ENCODE data around the gene ACOX3.
"Not testable (repeated sequence)": the region's sequence is repeated elsewhere in the genome, so short reads cannot be mapped to it uniquely, and the experiment has no call there.

ACOX3 gene

DNA sequence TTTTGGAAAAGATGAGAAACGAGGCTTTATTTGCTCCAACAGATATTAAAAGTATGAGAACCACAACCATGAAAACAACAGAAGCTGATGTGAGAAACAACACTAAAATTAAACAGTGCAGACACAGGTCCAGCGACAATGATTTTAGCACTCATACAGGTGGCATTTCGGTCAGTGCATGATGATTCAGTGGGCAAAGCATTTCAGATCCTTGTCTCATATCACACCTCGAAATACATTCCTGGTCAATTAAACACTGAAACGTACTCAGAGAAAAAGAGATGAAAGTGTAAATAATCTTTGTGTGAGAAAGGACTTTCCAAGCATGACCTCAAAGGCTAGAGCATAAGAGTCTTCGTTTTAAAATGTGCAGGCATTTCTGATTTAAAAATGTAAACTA, 85.2 kb downstream of the ACOX3 start:
- no peaks in the 10 kb centered on the region for H3K4me1 Mint-ChIP-seq
- H3K27ac Mint-ChIP-seq = no peak overlapping the region
- DNase-seq (no peak), ATAC-seq (no peak)
- peaks cover 20% of the 10 kb centered on the region for H3K27me3 Mint-ChIP-seq
- no peak overlapping the region for H3K4me3 Mint-ChIP-seq
- peaks cover 0 to 15% of the 10 kb centered on the region in 2 donors for H3K9me3 Mint-ChIP-seq

DNA sequence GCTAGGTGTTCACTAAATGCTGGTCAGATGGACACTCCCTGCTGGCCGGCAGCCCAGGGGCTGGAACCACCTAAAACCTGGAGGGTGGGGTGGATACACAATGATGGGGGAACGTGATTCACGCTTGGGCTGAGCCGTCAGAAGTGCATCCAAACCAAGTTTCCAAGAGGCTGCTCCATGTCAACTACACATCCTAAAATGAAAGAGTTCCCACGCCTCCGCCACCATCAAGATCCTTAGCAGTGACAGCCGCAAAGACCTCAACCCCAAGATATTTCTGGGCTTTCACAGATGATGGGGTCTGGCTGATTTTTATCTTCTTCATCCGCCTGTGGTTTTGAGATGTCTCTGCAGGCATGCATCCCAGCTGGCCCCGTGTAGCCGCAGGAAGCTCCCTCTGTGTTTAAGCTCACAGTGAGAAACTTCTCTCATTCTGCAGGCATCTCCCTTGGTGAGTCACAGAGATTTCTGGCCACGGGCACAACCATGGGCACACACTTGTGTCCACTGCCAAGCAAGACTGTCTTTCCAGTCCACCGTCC, 86.5 kb downstream of the ACOX3 start:
- Mint-ChIP-seq H3K9me3 (peaks cover 0 to 15% of the 10 kb centered on the region in 2 donors), H3K4me3 (no peak overlapping the region), H3K27ac (no peak overlapping the region), H3K4me1 (no peaks in the 10 kb centered on the region), H3K27me3 (peaks cover 27% of the 10 kb centered on the region)
- DNase-seq = no peak
- ATAC-seq = no peak

- Mint-ChIP-seq H3K4me3 (no peak overlapping the region), H3K4me1 (no peaks in the 10 kb centered on the region), H3K27me3 (peaks cover 27% of the 10 kb centered on the region), H3K27ac (peak overlapping the region in 1 of 2 donors; percentile 55), H3K9me3 (peaks cover 0 to 15% of the 10 kb centered on the region in 2 donors)
- no peak for DNase-seq
- no peak for ATAC-seq
These were observed 87.3 kb downstream of the ACOX3 start for GRCh38 chr4:8353158-8353669.

DNA sequence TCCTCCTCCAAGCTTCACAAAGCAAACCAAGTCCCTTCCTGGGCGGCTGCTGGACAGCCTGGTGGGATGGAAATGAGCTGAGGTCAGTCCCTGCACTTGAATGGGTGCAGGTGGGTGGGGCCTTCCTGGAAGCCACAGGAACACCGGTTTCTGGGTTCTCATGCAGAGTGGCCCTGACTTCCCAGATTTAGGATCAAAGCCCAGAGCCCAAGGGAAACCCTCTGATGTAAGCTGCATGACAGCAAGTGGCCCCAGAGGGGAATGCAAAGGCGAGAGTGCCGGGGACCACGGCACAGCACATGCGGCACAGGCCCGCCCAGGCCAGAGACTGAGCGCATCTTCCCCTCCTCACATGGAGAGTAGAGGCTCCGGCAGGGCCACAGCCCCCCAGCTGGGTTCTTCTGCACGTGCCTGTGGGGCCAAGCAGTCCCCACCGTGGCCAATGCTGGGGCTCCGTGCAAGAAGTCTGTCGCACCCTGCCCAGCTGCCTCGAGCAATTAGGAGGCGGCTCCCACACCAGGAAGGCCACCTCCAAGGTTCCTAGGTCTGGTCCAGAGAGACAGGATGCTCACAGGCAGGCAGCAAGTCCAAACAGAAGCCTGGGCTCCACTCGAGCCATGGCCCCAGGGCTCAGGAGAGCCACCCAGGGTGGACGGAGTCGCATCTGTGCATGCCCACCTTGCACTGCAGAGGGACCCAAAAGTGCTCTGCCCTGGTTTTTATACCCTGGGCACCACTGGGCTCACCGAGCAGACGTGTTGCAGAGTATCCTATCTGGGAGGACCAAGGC, 88.0 kb downstream of the ACOX3 start:
- peaks cover 0 to 15% of the 10 kb centered on the region in 2 donors for H3K9me3 Mint-ChIP-seq
- ATAC-seq (no peak), DNase-seq (no peak)
- H3K4me1 Mint-ChIP-seq = no peaks in the 10 kb centered on the region
- H3K4me3 Mint-ChIP-seq = no peak overlapping the region
- H3K27me3 Mint-ChIP-seq = peaks cover 27% of the 10 kb centered on the region
- no peak overlapping the region for H3K27ac Mint-ChIP-seq

GRCh38 chr4:8351931-8352367, 88.6 kb downstream of the ACOX3 start:
- DNase-seq = no peak
- no peak overlapping the region for H3K27ac Mint-ChIP-seq
- no peak for ATAC-seq
- peaks cover 0 to 15% of the 10 kb centered on the region in 2 donors for H3K9me3 Mint-ChIP-seq
- no peaks in the 10 kb centered on the region for H3K4me1 Mint-ChIP-seq
- peaks cover 27% of the 10 kb centered on the region for H3K27me3 Mint-ChIP-seq
- H3K4me3 Mint-ChIP-seq = no peak overlapping the region

- Mint-ChIP-seq H3K4me1 (no peaks in the 10 kb centered on the region), H3K9me3 (peaks cover 0 to 15% of the 10 kb centered on the region in 2 donors), H3K4me3 (no peak overlapping the region), H3K27me3 (peaks cover 27% of the 10 kb centered on the region), H3K27ac (peak overlapping the region in 1 of 2 donors; percentile 52)
- DNase-seq = no peak
- no peak for ATAC-seq
These were observed 89.6 kb downstream of the ACOX3 start for GRCh38 chr4:8350841-8351461.

DNA sequence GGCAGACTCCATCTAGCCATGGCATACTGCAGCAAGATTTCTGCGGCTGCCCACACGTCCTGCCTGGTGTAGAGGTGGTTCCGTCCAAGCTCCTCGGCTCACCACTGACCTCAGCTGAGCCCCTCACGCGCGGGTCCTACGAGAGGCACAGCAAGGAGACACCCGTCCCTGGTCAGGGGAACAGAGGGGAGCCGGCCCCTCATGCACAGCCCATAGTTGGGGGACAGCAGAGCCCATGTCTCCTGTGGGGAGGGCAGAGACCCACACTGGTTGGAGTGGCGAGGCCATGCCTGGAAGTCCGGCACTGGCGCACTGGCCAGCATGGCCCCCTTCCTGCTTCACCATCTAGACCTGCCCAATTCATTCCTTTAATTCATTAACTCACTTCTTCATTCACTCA, 90.2 kb downstream of the ACOX3 start:
- ATAC-seq = no peak
- Mint-ChIP-seq H3K9me3 (peaks cover 0 to 15% of the 10 kb centered on the region in 2 donors), H3K27me3 (peaks cover 27% of the 10 kb centered on the region), H3K4me3 (no peak overlapping the region), H3K27ac (no peak overlapping the region), H3K4me1 (no peaks in the 10 kb centered on the region)
- DNase-seq = no peak

- peaks cover 0 to 15% of the 10 kb centered on the region in 2 donors for H3K9me3 Mint-ChIP-seq
These were observed 90.8 kb downstream of the ACOX3 start for GRCh38 chr4:8349664-8350236.

GRCh38 chr4:8349236-8349635, 91.3 kb downstream of the ACOX3 start:
- not testable (repeated sequence) for H3K27ac Mint-ChIP-seq, H3K4me3 Mint-ChIP-seq, ATAC-seq, H3K4me1 Mint-ChIP-seq, DNase-seq
- peaks cover 0 to 12% of the 10 kb centered on the region in 2 donors for H3K9me3 Mint-ChIP-seq
- peaks cover 31% of the 10 kb centered on the region for H3K27me3 Mint-ChIP-seq

More at GRCh38 chr4:8349664-8350236, 90.8 kb downstream of the ACOX3 start:
- DNase-seq (no peak), ATAC-seq (no peak)
- Mint-ChIP-seq H3K27ac (no peak overlapping the region), H3K27me3 (peaks cover 32% of the 10 kb centered on the region), H3K4me3 (no peak overlapping the region), H3K4me1 (no peaks in the 10 kb centered on the region)

DNA sequence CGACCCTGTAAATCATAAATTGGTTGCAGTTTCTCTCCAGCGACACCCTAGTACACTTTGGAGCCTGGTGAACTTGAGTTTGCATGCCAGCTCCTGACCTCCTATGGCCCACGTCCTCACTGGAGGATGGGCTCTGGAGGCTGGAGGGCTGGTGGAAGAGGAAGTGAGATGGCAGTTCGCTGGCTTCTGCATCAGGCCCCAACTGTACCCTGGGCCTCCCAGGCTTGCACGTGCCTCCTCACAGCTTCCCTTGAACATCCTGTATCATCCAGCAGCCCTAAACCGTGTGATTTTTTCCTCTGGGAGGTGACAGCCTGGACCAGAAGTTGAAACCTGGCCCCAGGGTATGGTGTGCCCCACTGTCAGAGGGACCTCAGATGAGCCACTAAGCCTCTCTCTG, 92.5 kb downstream of the ACOX3 start:
- peaks cover 20% of the 10 kb centered on the region for H3K27me3 Mint-ChIP-seq
- ATAC-seq = no peak
- no peak for DNase-seq
- peak overlapping the region in 1 of 2 donors; percentile 7 for H3K27ac Mint-ChIP-seq
- H3K9me3 Mint-ChIP-seq = peaks cover 0 to under 1% of the 10 kb centered on the region in 2 donors
- no peak overlapping the region for H3K4me3 Mint-ChIP-seq
- no peaks in the 10 kb centered on the region for H3K4me1 Mint-ChIP-seq

DNA sequence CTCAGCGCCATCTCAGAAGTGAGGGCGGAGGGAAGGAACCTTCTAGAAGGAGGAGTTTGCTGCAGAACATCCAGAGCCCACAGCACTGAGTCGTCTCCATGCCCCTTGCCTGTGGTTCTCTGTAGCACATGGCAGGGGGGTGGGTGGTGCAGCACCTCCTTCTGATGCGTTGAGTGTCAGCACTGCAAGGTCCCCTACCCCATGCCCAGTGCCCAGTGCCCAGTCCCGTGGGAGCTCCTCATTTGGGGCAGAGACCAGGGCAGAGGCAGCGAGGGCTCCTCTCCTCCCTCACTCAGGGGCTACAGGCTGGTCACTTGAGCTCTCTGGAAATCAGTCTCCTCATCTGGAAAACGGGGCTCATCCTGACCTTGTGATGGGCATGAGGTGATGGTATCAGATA, 92.9 kb downstream of the ACOX3 start:
- Mint-ChIP-seq H3K9me3 (no peaks in the 10 kb centered on the region), H3K4me3 (no peak overlapping the region), H3K27ac (no peak overlapping the region), H3K27me3 (peaks cover 24% of the 10 kb centered on the region), H3K4me1 (no peaks in the 10 kb centered on the region)
- ATAC-seq = no peak
- no peak for DNase-seq

DNA sequence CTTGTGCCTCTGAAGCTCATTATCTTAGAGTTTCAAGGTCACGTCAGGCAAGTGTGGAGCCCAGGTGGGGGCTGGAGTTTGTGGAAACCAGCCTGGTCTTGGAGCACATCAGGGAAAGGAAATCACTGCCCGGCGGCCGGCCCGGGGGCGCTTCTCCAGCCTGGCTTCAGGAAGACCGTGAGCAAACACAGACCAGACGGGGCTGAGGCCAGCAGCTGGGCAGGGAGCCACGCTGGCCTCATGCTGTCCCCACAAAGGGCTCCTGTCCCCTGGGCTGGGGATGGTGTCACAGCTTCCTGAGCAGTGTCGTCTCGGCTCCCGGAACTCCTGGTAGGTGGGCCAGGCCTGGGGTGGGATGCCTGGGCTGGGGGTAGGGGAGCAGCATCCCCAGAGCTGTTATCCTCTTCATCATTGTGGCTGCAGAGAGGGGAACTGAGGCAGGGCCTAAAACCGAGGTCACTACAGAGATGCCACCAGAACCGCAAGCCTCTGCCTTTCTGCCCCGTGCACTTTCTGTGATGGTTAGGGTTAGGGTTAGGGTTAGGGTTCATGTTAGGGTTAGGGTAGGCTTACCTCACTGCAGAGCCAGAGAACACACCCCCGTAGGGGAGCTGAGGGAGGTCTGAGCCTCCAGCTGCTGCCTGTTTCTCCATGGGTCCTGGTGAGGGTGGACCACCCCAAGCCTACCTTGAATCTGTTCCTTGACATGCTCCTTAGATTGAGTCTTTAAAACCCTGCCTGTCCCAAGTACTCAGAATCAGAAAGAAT, 93.5 kb downstream of the ACOX3 start:
- H3K4me3 Mint-ChIP-seq = no peak overlapping the region
- no peaks in the 10 kb centered on the region for H3K9me3 Mint-ChIP-seq
- no peak overlapping the region for H3K27ac Mint-ChIP-seq
- DNase-seq (no peak), ATAC-seq (no peak)
- H3K27me3 Mint-ChIP-seq = peaks cover 25% of the 10 kb centered on the region
- H3K4me1 Mint-ChIP-seq = no peaks in the 10 kb centered on the region

GRCh38 chr4:8345946-8346814, 94.3 kb downstream of the ACOX3 start:
- Mint-ChIP-seq H3K27me3 (peaks cover 25% of the 10 kb centered on the region), H3K4me3 (no peak overlapping the region), H3K4me1 (no peaks in the 10 kb centered on the region), H3K9me3 (no peaks in the 10 kb centered on the region), H3K27ac (no peak overlapping the region)
- DNase-seq (no peak), ATAC-seq (peak; percentile 37)

Data from stimulated activated naive CD8-positive, alpha-beta T cell treated with anti-CD3 and anti-CD28 coated beads, Interleukin-15, amount 100 ng/mL, for 72 hours (primary cell).